Measurements from ENCODE around the gene ZNF281. TPM values are rescaled to one million over a fixed set of nuclear protein-coding genes. Genes with fewer than 3 reads are reported as not detected.

The ZNF281 gene
- total and polyA plus RNA-seq, 3 experiments from 2014 or later: 19.1 to 32.1 (median 19.5) TPM

DNA sequence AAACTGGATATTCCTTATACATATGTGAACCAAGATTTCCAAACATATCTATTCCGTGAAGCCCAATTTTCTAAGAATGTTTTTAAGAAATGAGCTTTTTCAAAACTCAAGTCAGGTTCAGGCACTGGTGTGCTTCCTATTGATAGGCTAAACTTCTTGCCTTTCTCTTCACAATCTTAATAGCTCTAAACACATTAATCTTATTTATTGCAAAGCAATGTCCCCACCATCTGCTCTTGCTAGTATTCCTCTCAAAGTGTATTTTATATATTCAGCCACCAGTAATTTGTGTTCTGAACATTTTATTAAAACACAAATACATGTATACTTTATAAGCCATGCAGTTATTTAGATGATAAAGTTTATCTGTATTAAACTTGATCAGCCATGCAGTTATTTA lies 11.5 kb downstream of the ZNF281 start:
- no peaks in the 10 kb centered on the region for H3K9me3 Mint-ChIP-seq
- H3K4me3 ChIP-seq (ENCODE audit: low read length): no peak overlapping the region
- peaks cover 24 to 42% (median 36%) of the 10 kb centered on the region in 3 donors for H3K4me1 Mint-ChIP-seq
- POLR2A ChIA-PET: no interaction called here
- CTCF ChIA-PET: no interaction called here
- H3K27ac ChIP-seq (ENCODE audit: low read depth, low read length): no peak overlapping the region
- H3K27me3 ChIP-seq (ENCODE audit: insufficient read depth, low read length, poor library complexity, severe bottlenecking): no peaks in the 10 kb centered on the region
- H3K9me3 ChIP-seq (ENCODE audit: low read length): no peaks in the 10 kb centered on the region
- no peaks in the 10 kb centered on the region for H3K4me1 ChIP-seq (ENCODE audit: insufficient read depth, low read length)
- H3K4me3 Mint-ChIP-seq: no peak overlapping the region
- H3K27me3 Mint-ChIP-seq: no peaks in the 10 kb centered on the region
- no peaks in the 10 kb centered on the region for H3K36me3 ChIP-seq (ENCODE audit: insufficient read depth, low read length)
- no peak for DNase-seq
- peaks cover 0 to 17% (median 6%) of the 10 kb centered on the region in 3 donors for H3K36me3 Mint-ChIP-seq
- no peak overlapping the region for H3K27ac Mint-ChIP-seq

GRCh38 chr1:200392625-200393185 lies 17.1 kb downstream of the ZNF281 start:
- peaks cover 2 to 3% (median 3%) of the 10 kb centered on the region in 3 donors for H3K36me3 Mint-ChIP-seq
- POLR2A ChIA-PET: no interaction called here
- no peak overlapping the region for H3K27ac ChIP-seq (ENCODE audit: low read depth, low read length)
- no peak overlapping the region for H3K4me3 Mint-ChIP-seq
- CTCF ChIA-PET: no interaction called here
- no peaks in the 10 kb centered on the region for H3K4me1 ChIP-seq (ENCODE audit: insufficient read depth, low read length)
- no peaks in the 10 kb centered on the region for H3K9me3 Mint-ChIP-seq
- no peaks in the 10 kb centered on the region for H3K9me3 ChIP-seq (ENCODE audit: low read length)
- DNase-seq: no peak
- H3K36me3 ChIP-seq (ENCODE audit: insufficient read depth, low read length): no peaks in the 10 kb centered on the region
- no peaks in the 10 kb centered on the region for H3K4me1 Mint-ChIP-seq
- no peak overlapping the region for H3K4me3 ChIP-seq (ENCODE audit: low read length)
- no peak overlapping the region for H3K27ac Mint-ChIP-seq
- H3K27me3 Mint-ChIP-seq: no peaks in the 10 kb centered on the region
- H3K27me3 ChIP-seq (ENCODE audit: insufficient read depth, low read length, poor library complexity, severe bottlenecking): no peaks in the 10 kb centered on the region

DNA sequence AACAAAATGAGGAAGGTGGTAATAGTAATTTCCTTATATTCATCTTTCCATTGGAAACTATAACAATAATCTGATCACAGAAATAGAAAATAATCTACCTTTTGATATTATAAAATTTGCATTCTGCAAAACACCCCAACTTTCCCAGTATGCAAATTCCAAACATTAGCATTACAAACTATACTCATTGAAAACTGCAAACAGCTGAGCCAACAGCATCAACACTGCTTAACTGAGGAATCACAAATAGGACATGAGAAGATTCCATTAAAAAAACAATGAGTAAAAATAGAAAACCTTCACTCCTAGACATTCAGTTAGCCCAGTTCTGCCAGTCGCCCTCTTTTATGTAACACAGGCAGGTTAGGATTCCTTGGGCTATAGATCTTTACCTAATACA lies 18.1 kb downstream of the ZNF281 start:
- H3K9me3 Mint-ChIP-seq: no peaks in the 10 kb centered on the region
- Histone ChIP-seq H3K36me3 (ENCODE audit: insufficient read depth, low read length) (no peaks in the 10 kb centered on the region), H3K4me3 (ENCODE audit: low read length) (no peak overlapping the region), H3K27me3 (ENCODE audit: insufficient read depth, low read length, poor library complexity, severe bottlenecking) (no peaks in the 10 kb centered on the region), H3K4me1 (ENCODE audit: insufficient read depth, low read length) (no peaks in the 10 kb centered on the region), H3K27ac (ENCODE audit: low read depth, low read length) (no peak overlapping the region), H3K9me3 (ENCODE audit: low read length) (no peaks in the 10 kb centered on the region)
- no peaks in the 10 kb centered on the region for H3K27me3 Mint-ChIP-seq
- POLR2A ChIA-PET: no interaction called here
- H3K4me1 Mint-ChIP-seq: no peaks in the 10 kb centered on the region
- peaks cover 0 to 3% (median 2%) of the 10 kb centered on the region in 3 donors for H3K36me3 Mint-ChIP-seq
- H3K4me3 Mint-ChIP-seq: no peak overlapping the region
- CTCF ChIA-PET: no interaction called here
- no peak overlapping the region for H3K27ac Mint-ChIP-seq
- no peak for DNase-seq

DNA sequence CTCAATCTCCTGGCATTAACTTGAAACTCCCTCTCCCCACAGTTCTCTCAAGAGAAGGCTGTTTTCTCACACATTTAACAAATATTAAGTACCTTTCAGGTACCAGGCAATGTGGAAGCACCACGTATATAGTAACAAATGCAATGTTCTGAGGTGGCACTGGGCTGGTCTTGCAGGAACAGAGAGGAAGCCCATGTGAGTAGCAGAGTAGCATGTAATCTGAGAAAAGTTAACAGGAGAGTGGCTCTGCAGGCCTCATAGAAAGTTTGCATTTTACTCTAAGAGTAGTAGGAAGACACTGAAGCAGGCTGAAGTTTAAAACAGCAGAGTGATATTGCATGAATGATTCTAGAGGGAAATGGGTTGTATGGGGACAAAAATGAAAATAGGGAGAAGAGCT lies 21.0 kb downstream of the ZNF281 start:
- POLR2A ChIA-PET: no interaction called here
- no peaks in the 10 kb centered on the region for H3K4me1 ChIP-seq (ENCODE audit: insufficient read depth, low read length)
- CTCF ChIA-PET: no interaction called here
- DNase-seq: no peak
- Mint-ChIP-seq H3K4me1 (no peaks in the 10 kb centered on the region), H3K27me3 (no peaks in the 10 kb centered on the region), H3K36me3 (peaks cover 0 to 3% (median 0%) of the 10 kb centered on the region in 3 donors), H3K4me3 (no peak overlapping the region), H3K9me3 (no peaks in the 10 kb centered on the region), H3K27ac (no peak overlapping the region)
- no peaks in the 10 kb centered on the region for H3K9me3 ChIP-seq (ENCODE audit: low read length)
- H3K27me3 ChIP-seq (ENCODE audit: insufficient read depth, low read length, poor library complexity, severe bottlenecking): no peaks in the 10 kb centered on the region
- H3K4me3 ChIP-seq (ENCODE audit: low read length): no peak overlapping the region
- H3K27ac ChIP-seq (ENCODE audit: low read depth, low read length): no peak overlapping the region
- no peaks in the 10 kb centered on the region for H3K36me3 ChIP-seq (ENCODE audit: insufficient read depth, low read length)

- Mint-ChIP-seq H3K27ac (no peak overlapping the region), H3K36me3 (no peaks in the 10 kb centered on the region), H3K4me1 (no peaks in the 10 kb centered on the region), H3K9me3 (no peaks in the 10 kb centered on the region), H3K4me3 (no peak overlapping the region), H3K27me3 (no peaks in the 10 kb centered on the region)
- DNase-seq: no peak
- Histone ChIP-seq H3K36me3 (ENCODE audit: insufficient read depth, low read length) (no peaks in the 10 kb centered on the region), H3K4me1 (ENCODE audit: insufficient read depth, low read length) (no peaks in the 10 kb centered on the region), H3K4me3 (ENCODE audit: low read length) (no peak overlapping the region), H3K9me3 (ENCODE audit: low read length) (no peaks in the 10 kb centered on the region), H3K27me3 (ENCODE audit: insufficient read depth, low read length, poor library complexity, severe bottlenecking) (no peaks in the 10 kb centered on the region), H3K27ac (ENCODE audit: low read depth, low read length) (no peak overlapping the region)
- ChIA-PET CTCF (interaction anchor here (0.7 kb wide), 1 partner anchor 96 kb away, joined by 3 read pairs; no protein-coding TSS in a partner anchor), POLR2A (interaction anchor here (0.7 kb wide), 1 partner anchor 9 kb away, joined by 4 read pairs; no protein-coding TSS in a partner anchor)
Measured at GRCh38 chr1:200386416-200386815, 23.4 kb downstream of the ZNF281 start.

GRCh38 chr1:200384818-200385390 lies 24.9 kb downstream of the ZNF281 start:
- POLR2A ChIA-PET: no interaction called here
- CTCF ChIA-PET: no interaction called here

DNA sequence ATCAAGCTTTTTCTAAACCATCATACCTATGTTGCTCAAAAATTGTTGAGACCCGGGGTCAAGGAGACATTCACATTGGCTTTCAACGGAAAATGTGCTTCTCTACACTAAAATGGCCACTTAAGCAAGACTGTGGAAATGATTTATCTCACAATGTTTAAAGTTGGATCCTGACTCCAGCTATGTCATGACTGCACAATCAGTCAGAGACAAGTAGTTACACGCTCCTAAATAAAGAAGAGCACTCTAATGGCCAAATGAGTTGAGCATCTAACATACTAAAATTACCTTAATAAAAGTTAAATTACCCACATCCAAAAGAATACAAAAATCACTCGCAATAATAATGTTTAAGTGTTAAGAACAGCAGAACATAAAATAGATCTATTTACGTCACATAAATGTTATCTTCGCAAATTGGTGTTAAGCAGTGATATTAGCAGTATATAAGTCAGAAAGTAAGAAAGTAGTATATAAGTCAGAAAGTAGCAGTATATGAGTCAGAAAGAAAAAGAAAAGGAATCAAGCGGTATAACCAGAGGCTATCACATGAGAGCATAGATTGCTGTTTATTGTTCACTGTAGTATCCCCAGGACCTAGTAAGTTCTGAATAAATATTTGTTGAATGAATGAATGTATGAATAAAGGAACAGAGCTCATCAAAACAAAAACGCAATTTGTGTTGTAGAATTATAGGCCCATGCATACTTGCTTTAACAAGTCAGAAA lies 28.4 kb downstream of the ZNF281 start:
- no peaks in the 10 kb centered on the region for H3K4me1 Mint-ChIP-seq
- POLR2A ChIA-PET: no interaction called here
- CTCF ChIA-PET: no interaction called here
- no peaks in the 10 kb centered on the region for H3K36me3 Mint-ChIP-seq
- H3K27ac Mint-ChIP-seq: no peak overlapping the region
- no peaks in the 10 kb centered on the region for H3K27me3 Mint-ChIP-seq
- Histone ChIP-seq H3K36me3 (ENCODE audit: insufficient read depth, low read length) (no peaks in the 10 kb centered on the region), H3K4me1 (ENCODE audit: insufficient read depth, low read length) (no peaks in the 10 kb centered on the region), H3K4me3 (ENCODE audit: low read length) (no peak overlapping the region), H3K9me3 (ENCODE audit: low read length) (no peaks in the 10 kb centered on the region), H3K27ac (ENCODE audit: low read depth, low read length) (no peak overlapping the region), H3K27me3 (ENCODE audit: insufficient read depth, low read length, poor library complexity, severe bottlenecking) (no peaks in the 10 kb centered on the region)
- H3K9me3 Mint-ChIP-seq: no peaks in the 10 kb centered on the region
- no peak for DNase-seq
- no peak overlapping the region for H3K4me3 Mint-ChIP-seq

More at GRCh38 chr1:200384818-200385390, 24.9 kb downstream of the ZNF281 start:
- no peak overlapping the region for H3K27ac Mint-ChIP-seq
- no peak for DNase-seq
- H3K4me3 Mint-ChIP-seq: no peak overlapping the region
- H3K36me3 Mint-ChIP-seq: no peaks in the 10 kb centered on the region
- H3K27me3 ChIP-seq (ENCODE audit: insufficient read depth, low read length, poor library complexity, severe bottlenecking): no peaks in the 10 kb centered on the region
- no peak overlapping the region for H3K4me3 ChIP-seq (ENCODE audit: low read length)
- no peaks in the 10 kb centered on the region for H3K4me1 ChIP-seq (ENCODE audit: insufficient read depth, low read length)
- H3K9me3 Mint-ChIP-seq: no peaks in the 10 kb centered on the region
- no peaks in the 10 kb centered on the region for H3K9me3 ChIP-seq (ENCODE audit: low read length)
- H3K27ac ChIP-seq (ENCODE audit: low read depth, low read length): no peak overlapping the region
- no peaks in the 10 kb centered on the region for H3K4me1 Mint-ChIP-seq
- H3K36me3 ChIP-seq (ENCODE audit: insufficient read depth, low read length): no peaks in the 10 kb centered on the region
- H3K27me3 Mint-ChIP-seq: no peaks in the 10 kb centered on the region

- Mint-ChIP-seq H3K36me3 (no peaks in the 10 kb centered on the region), H3K4me3 (no peak overlapping the region), H3K9me3 (no peaks in the 10 kb centered on the region), H3K4me1 (no peaks in the 10 kb centered on the region), H3K27me3 (no peaks in the 10 kb centered on the region), H3K27ac (no peak overlapping the region)
- POLR2A ChIA-PET: no interaction called here
- no peaks in the 10 kb centered on the region for H3K4me1 ChIP-seq (ENCODE audit: insufficient read depth, low read length)
- no peak for DNase-seq
- no peaks in the 10 kb centered on the region for H3K27me3 ChIP-seq (ENCODE audit: insufficient read depth, low read length, poor library complexity, severe bottlenecking)
- CTCF ChIA-PET: interaction anchor here (1.5 kb wide), 1 partner anchor 122 kb away, joined by 3 read pairs; no protein-coding TSS in a partner anchor
- H3K4me3 ChIP-seq (ENCODE audit: low read length): no peak overlapping the region
- no peaks in the 10 kb centered on the region for H3K9me3 ChIP-seq (ENCODE audit: low read length)
- H3K36me3 ChIP-seq (ENCODE audit: insufficient read depth, low read length): no peaks in the 10 kb centered on the region
- no peak overlapping the region for H3K27ac ChIP-seq (ENCODE audit: low read depth, low read length)
Measured at GRCh38 chr1:200380589-200381021, 29.2 kb downstream of the ZNF281 start.
